Ovary (tissue), 3 donors: ENCODE results near the gene GRB7.

Source experiments
- EP300 ChIP-seq: sonication (generic); formaldehyde crosslinking; IDR thresholded peaks from one replicate; pipeline ENCODE4 v1.6.1; 2017; ENCODE audit warnings: antibody characterized with exemption
- POLR2A ChIP-seq: fragments of 450-650 bp; IDR thresholded peaks from one replicate; pipeline ENCODE4 v1.6.1; 2017; ENCODE audit warnings: antibody characterized with exemption, mild to moderate bottlenecking, moderate library complexity
- TF ChIP-seq, protein P1 (sequence below), 3 donors: fragments of 450-650 bp in 2 of 3; fragments of 200-600 bp in 1 of 3; IDR thresholded peaks; one replicate each; pipeline versions ENCODE4 v1.5.1 to v1.8.0; 2016 to 2022; ENCODE audit warnings: antibody characterized with exemption in 3 of 3, mild to moderate bottlenecking in 1 of 3
- donor health status: DM: no; HTN: no; CAD: no.

DNA sequence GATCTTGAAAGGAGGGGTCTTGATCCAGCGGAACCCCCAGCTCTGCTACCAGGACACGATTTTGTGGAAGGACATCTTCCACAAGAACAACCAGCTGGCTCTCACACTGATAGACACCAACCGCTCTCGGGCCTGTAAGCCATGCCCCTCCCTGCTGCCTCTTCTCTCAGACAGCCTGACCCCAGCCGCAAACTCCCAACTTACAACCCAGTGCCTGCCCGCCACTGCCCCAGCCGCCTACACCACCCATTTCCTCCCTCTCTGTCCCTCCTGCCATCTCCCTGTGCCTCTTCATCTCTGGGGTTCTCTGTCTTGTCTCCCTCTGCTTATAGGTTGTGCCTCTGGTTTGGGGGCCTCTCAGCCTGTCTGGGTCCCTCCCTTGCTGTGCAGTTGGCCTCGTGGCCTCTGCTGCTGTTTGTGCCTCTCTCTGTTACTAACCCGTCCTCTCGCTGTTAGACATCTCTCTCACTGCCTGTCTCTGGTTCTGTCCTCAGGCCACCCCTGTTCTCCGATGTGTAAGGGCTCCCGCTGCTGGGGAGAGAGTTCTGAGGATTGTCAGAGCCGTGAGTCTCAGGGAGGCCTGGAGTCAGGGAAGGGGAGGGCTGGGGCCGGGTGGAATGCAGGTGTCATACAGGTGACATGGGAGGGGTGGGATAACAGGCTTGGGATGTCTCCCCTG lies 28.3 kb upstream of the GRB7 start:
- TF ChIP-seq, protein P1, sequence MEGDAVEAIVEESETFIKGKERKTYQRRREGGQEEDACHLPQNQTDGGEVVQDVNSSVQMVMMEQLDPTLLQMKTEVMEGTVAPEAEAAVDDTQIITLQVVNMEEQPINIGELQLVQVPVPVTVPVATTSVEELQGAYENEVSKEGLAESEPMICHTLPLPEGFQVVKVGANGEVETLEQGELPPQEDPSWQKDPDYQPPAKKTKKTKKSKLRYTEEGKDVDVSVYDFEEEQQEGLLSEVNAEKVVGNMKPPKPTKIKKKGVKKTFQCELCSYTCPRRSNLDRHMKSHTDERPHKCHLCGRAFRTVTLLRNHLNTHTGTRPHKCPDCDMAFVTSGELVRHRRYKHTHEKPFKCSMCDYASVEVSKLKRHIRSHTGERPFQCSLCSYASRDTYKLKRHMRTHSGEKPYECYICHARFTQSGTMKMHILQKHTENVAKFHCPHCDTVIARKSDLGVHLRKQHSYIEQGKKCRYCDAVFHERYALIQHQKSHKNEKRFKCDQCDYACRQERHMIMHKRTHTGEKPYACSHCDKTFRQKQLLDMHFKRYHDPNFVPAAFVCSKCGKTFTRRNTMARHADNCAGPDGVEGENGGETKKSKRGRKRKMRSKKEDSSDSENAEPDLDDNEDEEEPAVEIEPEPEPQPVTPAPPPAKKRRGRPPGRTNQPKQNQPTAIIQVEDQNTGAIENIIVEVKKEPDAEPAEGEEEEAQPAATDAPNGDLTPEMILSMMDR (IDR thresholded peaks at IDR 0.05) = no peak
- TF ChIP-seq POLR2A (no peak), EP300 (no peak)
